GM23338 (cell line): ENCODE measurements around the gene SMOC1.
"Not testable (repeated sequence)": the region's sequence is repeated elsewhere in the genome, so short reads cannot be mapped to it uniquely, and the experiment has no call there.

ENCODE experiments used
- CREB1 ChIP-seq: fragments of 250-450 bp; sonication (Bioruptor Pico); IDR thresholded peaks from 2 replicates; pipeline ENCODE4 v1.5.0; 2020; ENCODE audit warnings: low read depth, mild to moderate bottlenecking, moderate library complexity
- CTCF ChIP-seq, 2 experiments: fragments of 200-600 bp in 1 of 2; sonication (generic) in 1 of 2; conservative IDR thresholded peaks; 2 replicates each; pipeline versions ENCODE4 v1.5.1 to v1.6.1; 2016 to 2017; ENCODE audit warnings: antibody characterized with exemption in 2 of 2, low read depth in 2 of 2, mild to moderate bottlenecking in 2 of 2, moderate library complexity in 1 of 2
- ETS1 ChIP-seq: IDR thresholded peaks from 2 replicates; pipeline ENCODE4 v1.6.1; 2016; ENCODE audit warnings: antibody characterized with exemption
- EZH2 ChIP-seq: fragments of 200-600 bp; sonication (generic); IDR thresholded peaks from one replicate; pipeline ENCODE4 v1.8.0; 2017; ENCODE audit warnings: antibody characterized with exemption, mild to moderate bottlenecking, low read depth; ENCODE audit not compliant: unreplicated experiment
- EZH2phosphoT487 ChIP-seq: fragments of 200-600 bp; sonication (generic); IDR thresholded peaks from one replicate; pipeline ENCODE4 v1.8.1; 2018; ENCODE audit warnings: antibody characterized with exemption; ENCODE audit not compliant: unreplicated experiment
- POLR2AphosphoS5 ChIP-seq: IDR thresholded peaks from 2 replicates; pipeline ENCODE4 v1.6.1; 2016; ENCODE audit warnings: antibody characterized with exemption, low read depth
- ZNF114 ChIP-seq: fragments of 250-450 bp; sonication (Bioruptor Pico); IDR thresholded peaks from 2 replicates; pipeline ENCODE4 v1.5.0; 2020; ENCODE audit warnings: mild to moderate bottlenecking, moderate library complexity
- ZNF331 ChIP-seq: fragments of 250-450 bp; sonication (Bioruptor Pico); IDR thresholded peaks from 2 replicates; pipeline ENCODE4 v1.5.0; 2020; ENCODE audit warnings: low read depth, mild to moderate bottlenecking, moderate library complexity

- TF ChIP-seq ETS1; CTCF (conservative IDR thresholded peaks at IDR 0.05; ENCODE audit: low read depth in 2 of 2); EZH2; CREB1; ZNF114; EZH2phosphoT487; ZNF331 (CRISPR knock-in tag); POLR2AphosphoS5: not testable (repeated sequence)
These were observed 23.8 kb downstream of the SMOC1 start for GRCh38 chr14:69903046-69903445.
